Measurements from ENCODE around the gene PANX1.

GRCh38 chr11:94171693-94172440, 43.2 kb downstream of the PANX1 start:
- TF ChIP-seq CREM (IDR thresholded peaks at IDR 0.05; ENCODE audit: low read depth) (no peak), SREBF2 (IDR thresholded peaks at IDR 0.05; ENCODE audit: low read length) (no peak), CREB1 (IDR thresholded peaks at IDR 0.05; ENCODE audit: low read depth) (no peak), NFXL1 (IDR thresholded peaks at IDR 0.05; ENCODE audit: borderline replicate concordance) (no peak), EP300 (IDR thresholded peaks at IDR 0.05; ENCODE audit: borderline replicate concordance in 1 of 2, control insufficient read depth in 1 of 2, low read depth in 2 of 2, low read length in 2 of 2) (no peak), POLR2A (IDR thresholded peaks at IDR 0.05; ENCODE audit: low read depth, low read length) (no peak), SIN3A (IDR thresholded peaks at IDR 0.05; ENCODE audit: low read depth, low read length) (no peak), E2F4 (IDR thresholded peaks at IDR 0.05; ENCODE audit: low read depth, low read length) (no peak), PRDM15 (CRISPR knock-in tag; IDR thresholded peaks at IDR 0.05) (no peak), SMC3 (IDR thresholded peaks at IDR 0.05; ENCODE audit: borderline replicate concordance, low read length) (peak; percentile 37; the same call in 1 of the 2 replicates)
- TF ChIP-seq, protein P1, sequence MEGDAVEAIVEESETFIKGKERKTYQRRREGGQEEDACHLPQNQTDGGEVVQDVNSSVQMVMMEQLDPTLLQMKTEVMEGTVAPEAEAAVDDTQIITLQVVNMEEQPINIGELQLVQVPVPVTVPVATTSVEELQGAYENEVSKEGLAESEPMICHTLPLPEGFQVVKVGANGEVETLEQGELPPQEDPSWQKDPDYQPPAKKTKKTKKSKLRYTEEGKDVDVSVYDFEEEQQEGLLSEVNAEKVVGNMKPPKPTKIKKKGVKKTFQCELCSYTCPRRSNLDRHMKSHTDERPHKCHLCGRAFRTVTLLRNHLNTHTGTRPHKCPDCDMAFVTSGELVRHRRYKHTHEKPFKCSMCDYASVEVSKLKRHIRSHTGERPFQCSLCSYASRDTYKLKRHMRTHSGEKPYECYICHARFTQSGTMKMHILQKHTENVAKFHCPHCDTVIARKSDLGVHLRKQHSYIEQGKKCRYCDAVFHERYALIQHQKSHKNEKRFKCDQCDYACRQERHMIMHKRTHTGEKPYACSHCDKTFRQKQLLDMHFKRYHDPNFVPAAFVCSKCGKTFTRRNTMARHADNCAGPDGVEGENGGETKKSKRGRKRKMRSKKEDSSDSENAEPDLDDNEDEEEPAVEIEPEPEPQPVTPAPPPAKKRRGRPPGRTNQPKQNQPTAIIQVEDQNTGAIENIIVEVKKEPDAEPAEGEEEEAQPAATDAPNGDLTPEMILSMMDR (IDR thresholded peaks at IDR 0.05 in 2 of 3, conservative IDR thresholded peaks at IDR 0.05 in 1 of 3; ENCODE audit: control insufficient read depth in 2 of 3, extremely low read depth in 1 of 3, insufficient read depth in 1 of 3, low read depth in 3 of 3, low read length in 3 of 3), result peak; percentile 62 to 84 (median 79)
- TF ChIP-seq, protein P2, sequence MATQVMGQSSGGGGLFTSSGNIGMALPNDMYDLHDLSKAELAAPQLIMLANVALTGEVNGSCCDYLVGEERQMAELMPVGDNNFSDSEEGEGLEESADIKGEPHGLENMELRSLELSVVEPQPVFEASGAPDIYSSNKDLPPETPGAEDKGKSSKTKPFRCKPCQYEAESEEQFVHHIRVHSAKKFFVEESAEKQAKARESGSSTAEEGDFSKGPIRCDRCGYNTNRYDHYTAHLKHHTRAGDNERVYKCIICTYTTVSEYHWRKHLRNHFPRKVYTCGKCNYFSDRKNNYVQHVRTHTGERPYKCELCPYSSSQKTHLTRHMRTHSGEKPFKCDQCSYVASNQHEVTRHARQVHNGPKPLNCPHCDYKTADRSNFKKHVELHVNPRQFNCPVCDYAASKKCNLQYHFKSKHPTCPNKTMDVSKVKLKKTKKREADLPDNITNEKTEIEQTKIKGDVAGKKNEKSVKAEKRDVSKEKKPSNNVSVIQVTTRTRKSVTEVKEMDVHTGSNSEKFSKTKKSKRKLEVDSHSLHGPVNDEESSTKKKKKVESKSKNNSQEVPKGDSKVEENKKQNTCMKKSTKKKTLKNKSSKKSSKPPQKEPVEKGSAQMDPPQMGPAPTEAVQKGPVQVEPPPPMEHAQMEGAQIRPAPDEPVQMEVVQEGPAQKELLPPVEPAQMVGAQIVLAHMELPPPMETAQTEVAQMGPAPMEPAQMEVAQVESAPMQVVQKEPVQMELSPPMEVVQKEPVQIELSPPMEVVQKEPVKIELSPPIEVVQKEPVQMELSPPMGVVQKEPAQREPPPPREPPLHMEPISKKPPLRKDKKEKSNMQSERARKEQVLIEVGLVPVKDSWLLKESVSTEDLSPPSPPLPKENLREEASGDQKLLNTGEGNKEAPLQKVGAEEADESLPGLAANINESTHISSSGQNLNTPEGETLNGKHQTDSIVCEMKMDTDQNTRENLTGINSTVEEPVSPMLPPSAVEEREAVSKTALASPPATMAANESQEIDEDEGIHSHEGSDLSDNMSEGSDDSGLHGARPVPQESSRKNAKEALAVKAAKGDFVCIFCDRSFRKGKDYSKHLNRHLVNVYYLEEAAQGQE (IDR thresholded peaks at IDR 0.05; ENCODE audit: low read depth, low read length), result no peak
